ENCODE results near the gene ECEL1. TPM values are rescaled to one million over a fixed set of nuclear protein-coding genes. Genes with fewer than 3 reads are reported as not detected.

ECEL1 gene
- total and polyA plus RNA-seq, 5 donors from 2014 or later: not detected

DNA sequence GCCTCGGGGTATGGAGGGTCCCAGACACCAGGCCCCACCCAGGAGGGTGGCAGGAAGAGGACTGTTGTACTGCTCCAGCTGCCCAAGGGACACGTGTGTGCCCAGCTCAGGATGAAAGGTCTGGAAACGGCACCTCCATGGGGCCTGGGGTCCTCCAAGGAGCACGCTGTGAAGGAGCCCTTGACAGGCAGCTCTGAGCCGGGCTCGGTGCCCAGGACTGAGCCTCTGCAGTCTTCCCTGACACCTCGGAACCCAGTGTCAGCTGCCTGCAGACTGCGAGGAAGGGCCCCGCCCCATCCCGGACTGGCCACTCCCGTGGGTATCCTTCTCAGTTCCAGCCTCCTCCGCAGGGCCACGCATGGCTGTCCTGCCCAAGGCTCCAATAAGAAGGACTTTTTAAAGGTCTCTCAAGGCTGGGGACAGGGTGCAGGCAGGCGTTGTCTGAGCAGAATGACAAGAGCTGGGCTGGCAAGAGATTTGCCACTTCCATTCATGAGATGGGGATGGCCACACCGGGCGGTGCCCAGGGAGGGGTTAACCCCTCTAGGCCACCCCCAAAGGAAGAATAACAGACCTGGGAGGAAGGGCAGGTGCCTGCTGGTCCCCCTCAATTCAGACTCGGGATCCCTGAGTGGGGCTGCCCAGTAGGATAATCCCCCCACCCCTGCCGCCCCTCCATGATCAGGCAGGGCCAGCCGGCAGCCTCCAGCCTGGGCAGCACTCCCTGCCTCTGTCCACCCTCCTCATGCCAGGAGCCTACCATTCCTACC, 8.9 kb downstream of the ECEL1 start:
- H3K36me3 Mint-ChIP-seq: no peaks in the 10 kb centered on the region
- H3K27me3 Mint-ChIP-seq: peaks cover 9% of the 10 kb centered on the region
- H3K4me1 Mint-ChIP-seq: no peaks in the 10 kb centered on the region
- no peak for ATAC-seq (ENCODE audit: low read depth in 2 of 2)
- no peak overlapping the region for H3K27ac ChIP-seq (ENCODE audit: insufficient read depth, low read length, poor library complexity, severe bottlenecking)
- H3K4me3 Mint-ChIP-seq: no peak overlapping the region
- no peak for DNase-seq
- no peak overlapping the region for H3K4me3 ChIP-seq (ENCODE audit: low read depth, low read length)
- peaks cover 0 to 3% (median 0%) of the 10 kb centered on the region in 7 donors for H3K9me3 Mint-ChIP-seq
- no peaks in the 10 kb centered on the region for H3K36me3 ChIP-seq (ENCODE audit: control insufficient read depth, insufficient read depth, low read length)
- no peaks in the 10 kb centered on the region for H3K27me3 ChIP-seq (ENCODE audit: control insufficient read depth, insufficient read depth, low read length)
- no peaks in the 10 kb centered on the region for H3K9me3 ChIP-seq (ENCODE audit: control insufficient read depth in 2 of 2, low read length in 2 of 2)
- H3K4me1 ChIP-seq (ENCODE audit: control insufficient read depth, insufficient read depth, low read length, poor library complexity, severe bottlenecking): no peaks in the 10 kb centered on the region
- H3K27ac Mint-ChIP-seq: no peak overlapping the region

DNA sequence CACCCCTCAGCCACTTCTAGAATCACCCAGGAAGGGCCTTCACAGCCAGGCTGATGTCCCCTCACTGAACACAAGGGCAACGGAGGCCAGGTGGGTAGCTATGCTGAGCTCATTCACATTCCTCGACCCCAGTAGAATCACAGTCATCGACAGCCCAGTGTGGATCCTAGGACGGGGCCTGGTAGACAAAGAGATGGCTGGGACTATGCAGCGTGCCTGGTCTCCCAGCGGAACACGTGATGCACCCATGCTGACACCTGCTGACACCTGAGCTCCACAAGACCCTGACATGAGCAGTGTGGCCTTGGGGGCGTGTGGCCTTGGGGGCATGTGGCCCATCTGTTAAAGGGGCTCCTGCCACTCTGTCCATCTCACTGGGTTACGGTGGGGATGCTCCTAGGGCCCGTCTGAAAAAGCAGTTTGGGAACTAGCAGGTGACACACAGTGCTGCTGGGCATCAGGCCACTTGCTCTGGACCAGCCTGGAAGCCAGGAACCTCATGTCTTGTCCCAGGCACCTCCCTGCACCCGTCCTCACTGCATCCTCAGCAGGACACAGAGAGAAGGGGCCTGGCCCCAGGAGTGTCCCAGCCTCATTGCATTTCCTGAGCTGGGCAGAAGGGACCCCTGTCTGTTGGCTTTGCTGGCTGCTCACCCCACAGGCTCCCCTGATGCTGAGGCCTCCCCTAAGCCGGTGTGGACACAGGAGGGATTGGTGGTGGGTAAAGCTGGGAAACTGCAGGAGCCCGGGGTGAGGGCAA, 9.7 kb downstream of the ECEL1 start:
- H3K4me1 ChIP-seq (ENCODE audit: control insufficient read depth, insufficient read depth, low read length, poor library complexity, severe bottlenecking): no peaks in the 10 kb centered on the region
- H3K27me3 ChIP-seq (ENCODE audit: control insufficient read depth, insufficient read depth, low read length): peaks cover 2% of the 10 kb centered on the region
- no peaks in the 10 kb centered on the region for H3K4me1 Mint-ChIP-seq
- H3K36me3 Mint-ChIP-seq: no peaks in the 10 kb centered on the region
- H3K4me3 Mint-ChIP-seq: no peak overlapping the region
- H3K9me3 ChIP-seq (ENCODE audit: control insufficient read depth in 2 of 2, low read length in 2 of 2): no peaks in the 10 kb centered on the region
- H3K36me3 ChIP-seq (ENCODE audit: control insufficient read depth, insufficient read depth, low read length): no peaks in the 10 kb centered on the region
- H3K9me3 Mint-ChIP-seq: peaks cover 0 to 3% (median 2%) of the 10 kb centered on the region in 7 donors
- H3K27ac ChIP-seq (ENCODE audit: insufficient read depth, low read length, poor library complexity, severe bottlenecking): no peak overlapping the region
- H3K27me3 Mint-ChIP-seq: peaks cover 11% of the 10 kb centered on the region
- no peak overlapping the region for H3K4me3 ChIP-seq (ENCODE audit: low read depth, low read length)
- DNase-seq: no peak
- ATAC-seq (ENCODE audit: low read depth in 2 of 2): peak in 1 of 2 donors; percentile 6
- H3K27ac Mint-ChIP-seq: no peak overlapping the region

GRCh38 chr2:232476791-232477190, 10.8 kb downstream of the ECEL1 start:
- DNase-seq: no peak
- Mint-ChIP-seq H3K4me1 (no peaks in the 10 kb centered on the region), H3K9me3 (peaks cover 0 to 13% (median 6%) of the 10 kb centered on the region in 7 donors), H3K27ac (no peak overlapping the region), H3K27me3 (peaks cover 22% of the 10 kb centered on the region), H3K4me3 (no peak overlapping the region), H3K36me3 (no peaks in the 10 kb centered on the region)
- ATAC-seq (ENCODE audit: low read depth in 2 of 2): no peak
- Histone ChIP-seq H3K27ac (ENCODE audit: insufficient read depth, low read length, poor library complexity, severe bottlenecking) (no peak overlapping the region), H3K4me3 (ENCODE audit: low read depth, low read length) (no peak overlapping the region), H3K36me3 (ENCODE audit: control insufficient read depth, insufficient read depth, low read length) (no peaks in the 10 kb centered on the region), H3K9me3 (ENCODE audit: control insufficient read depth in 2 of 2, low read length in 2 of 2) (peaks cover 0 to 3% of the 10 kb centered on the region in 2 experiments), H3K27me3 (ENCODE audit: control insufficient read depth, insufficient read depth, low read length) (peaks cover 10% of the 10 kb centered on the region), H3K4me1 (ENCODE audit: control insufficient read depth, insufficient read depth, low read length, poor library complexity, severe bottlenecking) (no peaks in the 10 kb centered on the region)

DNA sequence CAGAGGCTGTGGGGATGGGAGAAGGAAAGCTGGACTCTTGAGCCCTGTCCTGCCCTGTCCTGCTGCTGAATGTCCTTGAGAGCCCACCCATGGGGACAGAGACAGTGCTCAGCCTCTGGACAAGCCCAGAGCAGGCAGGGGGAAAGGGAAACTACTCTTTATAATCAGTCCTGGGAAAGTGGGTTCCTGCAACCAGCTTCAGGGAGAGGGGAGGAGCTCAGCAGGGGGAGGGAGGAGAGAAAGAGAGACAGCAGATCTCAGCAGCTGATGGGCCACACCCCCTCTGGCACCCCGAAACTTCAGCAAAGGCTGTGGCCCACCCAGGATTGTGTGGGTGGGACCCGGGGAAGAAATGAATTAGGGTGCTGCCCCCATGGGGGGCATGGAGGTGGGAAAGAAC, 11.6 kb downstream of the ECEL1 start:
- Mint-ChIP-seq H3K27ac (no peak overlapping the region), H3K9me3 (peaks cover 0 to 13% (median 8%) of the 10 kb centered on the region in 7 donors), H3K4me1 (no peaks in the 10 kb centered on the region), H3K4me3 (no peak overlapping the region), H3K36me3 (no peaks in the 10 kb centered on the region), H3K27me3 (peaks cover 25% of the 10 kb centered on the region)
- peaks cover 12% of the 10 kb centered on the region for H3K27me3 ChIP-seq (ENCODE audit: control insufficient read depth, insufficient read depth, low read length)
- no peak overlapping the region for H3K4me3 ChIP-seq (ENCODE audit: low read depth, low read length)
- peaks cover 0 to 3% of the 10 kb centered on the region in 2 experiments for H3K9me3 ChIP-seq (ENCODE audit: control insufficient read depth in 2 of 2, low read length in 2 of 2)
- no peaks in the 10 kb centered on the region for H3K36me3 ChIP-seq (ENCODE audit: control insufficient read depth, insufficient read depth, low read length)
- no peak for ATAC-seq (ENCODE audit: low read depth in 2 of 2)
- no peak overlapping the region for H3K27ac ChIP-seq (ENCODE audit: insufficient read depth, low read length, poor library complexity, severe bottlenecking)
- no peak for DNase-seq
- H3K4me1 ChIP-seq (ENCODE audit: control insufficient read depth, insufficient read depth, low read length, poor library complexity, severe bottlenecking): no peaks in the 10 kb centered on the region

DNA sequence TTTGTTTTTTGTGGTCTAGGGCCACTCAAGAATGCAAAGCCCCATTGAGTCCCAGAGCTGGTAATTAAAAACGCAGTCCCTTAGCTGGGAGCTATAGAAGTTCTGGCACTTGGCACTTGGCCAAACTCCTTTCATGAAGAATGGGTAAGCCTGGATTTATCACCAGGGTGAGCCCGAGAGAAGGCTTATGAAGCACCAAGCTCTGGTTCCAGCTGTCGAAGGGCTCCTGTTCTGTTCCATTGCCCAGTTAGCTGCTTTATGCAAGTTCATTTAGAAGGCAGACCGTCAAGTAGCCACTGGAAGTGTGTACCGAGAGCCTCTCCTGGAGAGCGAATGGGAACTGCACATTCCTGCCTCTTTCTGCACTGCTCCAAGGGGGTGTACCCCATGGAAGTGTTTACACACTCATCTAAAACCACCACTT, 14.2 kb downstream of the ECEL1 start:
- H3K27me3 Mint-ChIP-seq: peaks cover 37% of the 10 kb centered on the region
- H3K4me3 Mint-ChIP-seq: no peak overlapping the region
- peaks cover 0 to 3% of the 10 kb centered on the region in 2 experiments for H3K9me3 ChIP-seq (ENCODE audit: control insufficient read depth in 2 of 2, low read length in 2 of 2)
- H3K36me3 ChIP-seq (ENCODE audit: control insufficient read depth, insufficient read depth, low read length): no peaks in the 10 kb centered on the region
- no peak overlapping the region for H3K4me3 ChIP-seq (ENCODE audit: low read depth, low read length)
- DNase-seq (no peak), ATAC-seq (ENCODE audit: low read depth in 2 of 2) (no peak)
- peaks cover 12% of the 10 kb centered on the region for H3K27me3 ChIP-seq (ENCODE audit: control insufficient read depth, insufficient read depth, low read length)
- peaks cover 2 to 13% (median 9%) of the 10 kb centered on the region in 7 donors for H3K9me3 Mint-ChIP-seq
- H3K4me1 Mint-ChIP-seq: no peaks in the 10 kb centered on the region
- H3K4me1 ChIP-seq (ENCODE audit: control insufficient read depth, insufficient read depth, low read length, poor library complexity, severe bottlenecking): no peaks in the 10 kb centered on the region
- no peaks in the 10 kb centered on the region for H3K36me3 Mint-ChIP-seq
- H3K27ac ChIP-seq (ENCODE audit: insufficient read depth, low read length, poor library complexity, severe bottlenecking): no peak overlapping the region
- H3K27ac Mint-ChIP-seq: no peak overlapping the region

DNA sequence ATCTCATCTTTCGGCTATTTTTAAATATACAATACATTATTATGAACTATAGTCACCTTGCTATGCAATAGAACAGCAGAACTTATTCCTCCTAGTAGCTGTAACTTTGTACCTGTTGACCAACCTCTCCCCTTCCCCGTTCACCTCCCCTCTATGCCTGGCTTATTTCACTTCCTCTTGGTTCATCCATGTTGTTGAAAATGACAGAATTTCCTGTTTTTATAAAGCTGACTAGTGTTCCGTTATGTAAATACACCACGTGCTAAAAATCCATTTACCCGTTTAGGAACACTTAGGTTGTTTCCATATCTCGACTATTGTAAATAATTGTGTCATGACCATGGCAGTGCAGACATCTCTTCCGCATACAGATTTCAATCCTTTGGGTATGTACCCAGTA, 21.4 kb downstream of the ECEL1 start:
- no peak overlapping the region for H3K27ac Mint-ChIP-seq

DNA sequence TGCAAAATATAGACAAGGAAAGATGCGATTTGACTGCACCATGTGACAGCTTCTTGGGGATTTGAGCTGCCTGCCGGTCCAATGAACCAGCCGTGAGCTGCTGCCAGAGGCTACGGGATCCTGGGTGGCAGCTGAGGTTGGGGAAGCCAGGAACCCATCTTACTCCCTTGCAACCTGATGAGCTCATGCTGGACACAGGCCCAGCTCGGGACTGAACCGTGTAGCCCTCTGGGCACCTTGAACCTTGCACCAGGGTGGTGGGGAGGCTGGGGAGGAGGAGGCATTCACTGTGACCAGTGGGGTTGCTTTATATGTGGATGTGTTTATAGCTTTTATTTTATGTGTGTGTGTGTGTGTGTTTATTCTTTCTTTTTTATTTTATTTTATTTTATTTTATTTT, 22.6 kb downstream of the ECEL1 start:
- H3K4me3 ChIP-seq (ENCODE audit: low read depth, low read length): no peak overlapping the region
- no peak overlapping the region for H3K27ac ChIP-seq (ENCODE audit: insufficient read depth, low read length, poor library complexity, severe bottlenecking)
- Mint-ChIP-seq H3K36me3 (no peaks in the 10 kb centered on the region), H3K4me3 (no peak overlapping the region), H3K27me3 (peaks cover 21% of the 10 kb centered on the region), H3K4me1 (no peaks in the 10 kb centered on the region), H3K27ac (no peak overlapping the region), H3K9me3 (peaks cover 0 to 4% (median 0%) of the 10 kb centered on the region in 7 donors)
- no peaks in the 10 kb centered on the region for H3K36me3 ChIP-seq (ENCODE audit: control insufficient read depth, insufficient read depth, low read length)
- ATAC-seq (ENCODE audit: low read depth in 2 of 2) (no peak), DNase-seq (no peak)
- no peaks in the 10 kb centered on the region for H3K9me3 ChIP-seq (ENCODE audit: control insufficient read depth in 2 of 2, low read length in 2 of 2)
- no peaks in the 10 kb centered on the region for H3K4me1 ChIP-seq (ENCODE audit: control insufficient read depth, insufficient read depth, low read length, poor library complexity, severe bottlenecking)
- H3K27me3 ChIP-seq (ENCODE audit: control insufficient read depth, insufficient read depth, low read length): no peaks in the 10 kb centered on the region

More for the DNA sequence above, 21.4 kb downstream of the ECEL1 start:
- no peak overlapping the region for H3K4me3 ChIP-seq (ENCODE audit: low read depth, low read length)
- ATAC-seq (ENCODE audit: low read depth in 2 of 2) (no peak), DNase-seq (no peak)
- Mint-ChIP-seq H3K4me1 (no peaks in the 10 kb centered on the region), H3K4me3 (no peak overlapping the region), H3K27me3 (peaks cover 29% of the 10 kb centered on the region), H3K9me3 (peaks cover 0 to 7% (median 0%) of the 10 kb centered on the region in 7 donors), H3K36me3 (no peaks in the 10 kb centered on the region)
- H3K27me3 ChIP-seq (ENCODE audit: control insufficient read depth, insufficient read depth, low read length): no peaks in the 10 kb centered on the region
- H3K27ac ChIP-seq (ENCODE audit: insufficient read depth, low read length, poor library complexity, severe bottlenecking): no peak overlapping the region
- H3K4me1 ChIP-seq (ENCODE audit: control insufficient read depth, insufficient read depth, low read length, poor library complexity, severe bottlenecking): no peaks in the 10 kb centered on the region
- H3K36me3 ChIP-seq (ENCODE audit: control insufficient read depth, insufficient read depth, low read length): no peaks in the 10 kb centered on the region
- H3K9me3 ChIP-seq (ENCODE audit: control insufficient read depth in 2 of 2, low read length in 2 of 2): no peaks in the 10 kb centered on the region

Measured in CD4-positive, CD25-positive, alpha-beta regulatory T cell (primary cell).